HEK293 (cell line): Measurements from ENCODE around the gene CKLF.

Experiments used
- GLI2 ChIP-seq: fragments of 450-650 bp; formaldehyde crosslinking; IDR thresholded peaks from 2 replicates; pipeline ENCODE4; 2017; ENCODE audit warnings: missing biosample characterization, missing genetic modification characterization, low read depth, borderline replicate concordance
- KLF10 ChIP-seq: fragments of 450-650 bp; IDR thresholded peaks from 2 replicates; pipeline ENCODE4 v1.5.1; 2018; ENCODE audit warnings: missing biosample characterization, mild to moderate bottlenecking, missing genetic modification characterization
- KLF8 ChIP-seq: fragments of 450-650 bp; formaldehyde crosslinking; IDR thresholded peaks from 2 replicates; pipeline ENCODE4 v1.5.1; 2016; ENCODE audit warnings: missing biosample characterization, missing genetic modification characterization
- PRDM1 ChIP-seq: fragments of 450-650 bp; formaldehyde crosslinking; IDR thresholded peaks from 2 replicates; pipeline ENCODE4; 2016; ENCODE audit warnings: missing biosample characterization, missing genetic modification characterization
- REPIN1 ChIP-seq: fragments of 450-650 bp; formaldehyde crosslinking; IDR thresholded peaks from 2 replicates; pipeline ENCODE4 v1.5.1; 2017; ENCODE audit warnings: missing biosample characterization, missing genetic modification characterization, low read depth
- SP3 ChIP-seq: fragments of 450-650 bp; formaldehyde crosslinking; IDR thresholded peaks from 2 replicates; pipeline ENCODE4 v1.5.1; 2016; ENCODE audit warnings: missing biosample characterization, missing genetic modification characterization
- SP7 ChIP-seq: fragments of 450-650 bp; formaldehyde crosslinking; IDR thresholded peaks from 2 replicates; pipeline ENCODE4 v1.5.1; 2016; ENCODE audit warnings: missing biosample characterization, missing genetic modification characterization
- WT1 ChIP-seq: fragments of 450-650 bp; formaldehyde crosslinking; IDR thresholded peaks from 2 replicates; pipeline ENCODE4 v1.5.1; 2016; ENCODE audit warnings: missing biosample characterization, missing genetic modification characterization
- ZIC2 ChIP-seq: fragments of 450-650 bp; formaldehyde crosslinking; IDR thresholded peaks from 2 replicates; pipeline ENCODE4 v1.5.1; 2016; ENCODE audit warnings: missing biosample characterization, missing genetic modification characterization
- ZNF184 ChIP-seq: fragments of 450-650 bp; IDR thresholded peaks from 2 replicates; pipeline ENCODE4 v1.5.1; 2018; ENCODE audit warnings: missing biosample characterization, mild to moderate bottlenecking, missing genetic modification characterization
- ZNF354C ChIP-seq: fragments of 450-650 bp; formaldehyde crosslinking; IDR thresholded peaks from 2 replicates; pipeline ENCODE4 v1.5.1; 2016; ENCODE audit warnings: missing biosample characterization, missing genetic modification characterization, low read depth, borderline replicate concordance
- ZNF391 ChIP-seq: fragments of 450-650 bp; formaldehyde crosslinking; IDR thresholded peaks from 2 replicates; pipeline ENCODE4 v1.5.1; 2016; ENCODE audit warnings: low read depth, missing biosample characterization, missing genetic modification characterization, borderline replicate concordance
- ZNF426 ChIP-seq: fragments of 450-650 bp; formaldehyde crosslinking; IDR thresholded peaks from 2 replicates; pipeline ENCODE4 v1.5.1; 2017; ENCODE audit warnings: missing biosample characterization, missing genetic modification characterization, mild to moderate bottlenecking, inconsistent platforms, moderate library complexity
- ZNF473 ChIP-seq: fragments of 450-650 bp; formaldehyde crosslinking; IDR thresholded peaks from 2 replicates; pipeline ENCODE4 v1.5.1; 2017; ENCODE audit warnings: missing biosample characterization, missing genetic modification characterization
- ZNF558 ChIP-seq: fragments of 450-650 bp; formaldehyde crosslinking; IDR thresholded peaks from 2 replicates; pipeline ENCODE4 v1.5.1; 2016; ENCODE audit warnings: missing biosample characterization, missing genetic modification characterization
- ZNF560 ChIP-seq: fragments of 450-650 bp; formaldehyde crosslinking; IDR thresholded peaks from 2 replicates; pipeline ENCODE4 v1.5.1; 2017; ENCODE audit warnings: missing biosample characterization, missing genetic modification characterization, borderline replicate concordance
- ZNF600 ChIP-seq: fragments of 450-650 bp; formaldehyde crosslinking; IDR thresholded peaks from 2 replicates; pipeline ENCODE4 v1.5.1; 2016; ENCODE audit warnings: missing biosample characterization, missing genetic modification characterization
- ZNF791 ChIP-seq: fragments of 450-650 bp; formaldehyde crosslinking; IDR thresholded peaks from 2 replicates; pipeline ENCODE4 v1.5.1; 2016; ENCODE audit warnings: missing biosample characterization, missing genetic modification characterization
- TF ChIP-seq, protein P1 (sequence below): fragments of 450-650 bp; formaldehyde crosslinking; IDR thresholded peaks from 2 replicates; pipeline ENCODE4 v1.5.1; 2016; ENCODE audit warnings: missing biosample characterization, missing genetic modification characterization
- TF ChIP-seq, protein P2 (sequence below): fragments of 450-650 bp; formaldehyde crosslinking; IDR thresholded peaks from 2 replicates; pipeline ENCODE4 v1.5.1; 2016; ENCODE audit warnings: missing biosample characterization, missing genetic modification characterization
- TF ChIP-seq, protein P3 (sequence below): fragments of 450-650 bp; formaldehyde crosslinking; IDR thresholded peaks from 2 replicates; pipeline ENCODE4 v1.5.1; 2016; ENCODE audit warnings: missing biosample characterization, missing genetic modification characterization
- TF ChIP-seq, protein P4 (sequence below): fragments of 450-650 bp; formaldehyde crosslinking; IDR thresholded peaks from 2 replicates; pipeline ENCODE4 v1.5.1; 2016; ENCODE audit warnings: missing biosample characterization, missing genetic modification characterization
- TF ChIP-seq, protein P5 (sequence below): fragments of 450-650 bp; formaldehyde crosslinking; IDR thresholded peaks from 2 replicates; pipeline ENCODE4 v1.5.1; 2016; ENCODE audit warnings: missing biosample characterization, missing genetic modification characterization
- TF ChIP-seq, protein P6 (sequence below): fragments of 450-650 bp; formaldehyde crosslinking; IDR thresholded peaks from 2 replicates; pipeline ENCODE4 v1.5.1; 2016; ENCODE audit warnings: missing biosample characterization, missing genetic modification characterization
- TF ChIP-seq, protein P7 (sequence below): fragments of 450-650 bp; IDR thresholded peaks from 2 replicates; pipeline ENCODE4 v1.5.1; 2018; ENCODE audit warnings: missing biosample characterization, missing genetic modification characterization

Gene CKLF

DNA sequence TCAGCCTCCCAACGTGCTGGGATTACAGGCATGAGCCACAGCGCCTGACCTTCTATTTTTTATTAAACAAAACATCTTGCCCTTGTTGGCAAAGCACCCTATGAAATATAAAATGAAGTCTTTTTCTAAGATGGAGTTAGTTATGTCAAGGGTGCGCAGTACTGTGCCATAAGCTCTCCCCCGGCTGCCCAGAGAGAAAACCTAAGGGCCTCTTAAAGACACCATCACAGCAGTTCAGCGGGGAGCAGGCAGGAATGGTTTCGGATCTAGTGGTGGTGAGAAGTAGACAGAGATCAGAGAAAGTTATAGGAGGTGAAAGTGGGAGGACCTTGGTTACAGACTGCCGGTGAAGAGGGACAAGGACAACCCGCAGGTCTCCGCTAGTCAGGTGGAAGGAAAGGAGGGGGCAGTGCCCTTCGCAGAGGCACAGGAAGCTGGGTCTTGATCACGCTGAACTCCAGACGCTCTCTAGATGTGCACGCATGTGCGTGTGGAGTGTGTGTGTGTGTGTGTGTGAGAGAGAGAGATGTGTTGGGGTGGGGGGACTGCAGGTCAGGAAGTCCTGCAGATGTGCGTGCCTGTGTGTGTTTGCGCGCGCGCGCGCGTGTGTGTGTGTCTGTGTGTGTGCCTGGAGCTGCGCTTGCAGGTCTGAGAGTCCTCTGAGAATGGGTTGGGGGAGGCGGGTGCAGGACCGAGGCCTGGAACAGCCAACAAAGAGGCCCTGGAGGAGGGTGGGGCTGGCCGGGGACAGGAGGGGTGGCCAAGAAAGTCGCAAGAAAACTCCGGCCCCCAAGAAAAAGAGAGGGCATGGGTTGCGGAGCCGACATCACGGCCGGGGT is 51.4 kb downstream of the CKLF start (continued):
- TF ChIP-seq, protein P1, sequence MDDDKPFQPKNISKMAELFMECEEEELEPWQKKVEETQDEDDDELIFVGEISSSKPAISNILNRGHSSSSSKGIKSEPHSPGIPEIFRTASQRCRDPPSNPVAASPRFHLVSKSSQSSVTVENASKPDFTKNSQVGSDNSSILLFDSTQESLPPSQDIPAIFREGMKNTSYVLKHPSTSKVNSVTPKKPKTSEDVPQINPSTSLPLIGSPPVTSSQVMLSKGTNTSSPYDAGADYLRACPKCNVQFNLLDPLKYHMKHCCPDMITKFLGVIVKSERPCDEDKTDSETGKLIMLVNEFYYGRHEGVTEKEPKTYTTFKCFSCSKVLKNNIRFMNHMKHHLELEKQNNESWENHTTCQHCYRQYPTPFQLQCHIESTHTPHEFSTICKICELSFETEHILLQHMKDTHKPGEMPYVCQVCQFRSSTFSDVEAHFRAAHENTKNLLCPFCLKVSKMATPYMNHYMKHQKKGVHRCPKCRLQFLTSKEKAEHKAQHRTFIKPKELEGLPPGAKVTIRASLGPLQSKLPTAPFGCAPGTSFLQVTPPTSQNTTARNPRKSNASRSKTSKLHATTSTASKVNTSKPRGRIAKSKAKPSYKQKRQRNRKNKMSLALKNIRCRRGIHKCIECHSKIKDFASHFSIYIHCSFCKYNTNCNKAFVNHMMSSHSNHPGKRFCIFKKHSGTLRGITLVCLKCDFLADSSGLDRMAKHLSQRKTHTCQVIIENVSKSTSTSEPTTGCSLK (tag by site-specific recombination): no peak
- TF ChIP-seq PRDM1 (tag by site-specific recombination): peak; percentile 94
- peak; percentile 76; the same call in 1 of the 2 replicates for TF ChIP-seq SP3 (tag by site-specific recombination)
- TF ChIP-seq ZNF473 (tag by site-specific recombination): no peak
- 0 out of 2 replicates have a peak, but pooled peaks have one; percentile 18 for TF ChIP-seq ZNF391 (tag by site-specific recombination)
- TF ChIP-seq ZNF558 (tag by site-specific recombination): no peak
- no peak for TF ChIP-seq ZNF354C (tag by site-specific recombination)
- TF ChIP-seq SP7 (tag by site-specific recombination): peak; percentile 89
- TF ChIP-seq ZNF791: no peak
- peak; percentile 74 for TF ChIP-seq ZNF600 (tag by site-specific recombination)
- TF ChIP-seq WT1 (tag by site-specific recombination): no peak
- TF ChIP-seq, protein P2, sequence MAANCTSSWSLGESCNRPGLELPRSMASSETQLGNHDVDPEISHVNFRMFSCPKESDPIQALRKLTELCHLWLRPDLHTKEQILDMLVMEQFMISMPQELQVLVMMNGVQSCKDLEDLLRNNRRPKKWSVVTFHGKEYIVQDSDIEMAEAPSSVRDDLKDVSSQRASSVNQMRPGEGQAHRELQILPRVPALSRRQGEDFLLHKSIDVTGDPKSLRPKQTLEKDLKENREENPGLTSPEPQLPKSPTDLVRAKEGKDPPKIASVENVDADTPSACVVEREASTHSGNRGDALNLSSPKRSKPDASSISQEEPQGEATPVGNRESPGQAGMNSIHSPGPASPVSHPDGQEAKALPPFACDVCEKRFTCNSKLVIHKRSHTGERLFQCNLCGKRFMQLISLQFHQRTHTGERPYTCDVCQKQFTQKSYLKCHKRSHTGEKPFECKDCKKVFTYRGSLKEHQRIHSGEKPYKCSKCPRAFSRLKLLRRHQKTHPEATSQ (tag by site-specific recombination): no peak
- TF ChIP-seq REPIN1 (tag by site-specific recombination): peak; percentile 87; the same call in 1 of the 2 replicates
- TF ChIP-seq, protein P3, sequence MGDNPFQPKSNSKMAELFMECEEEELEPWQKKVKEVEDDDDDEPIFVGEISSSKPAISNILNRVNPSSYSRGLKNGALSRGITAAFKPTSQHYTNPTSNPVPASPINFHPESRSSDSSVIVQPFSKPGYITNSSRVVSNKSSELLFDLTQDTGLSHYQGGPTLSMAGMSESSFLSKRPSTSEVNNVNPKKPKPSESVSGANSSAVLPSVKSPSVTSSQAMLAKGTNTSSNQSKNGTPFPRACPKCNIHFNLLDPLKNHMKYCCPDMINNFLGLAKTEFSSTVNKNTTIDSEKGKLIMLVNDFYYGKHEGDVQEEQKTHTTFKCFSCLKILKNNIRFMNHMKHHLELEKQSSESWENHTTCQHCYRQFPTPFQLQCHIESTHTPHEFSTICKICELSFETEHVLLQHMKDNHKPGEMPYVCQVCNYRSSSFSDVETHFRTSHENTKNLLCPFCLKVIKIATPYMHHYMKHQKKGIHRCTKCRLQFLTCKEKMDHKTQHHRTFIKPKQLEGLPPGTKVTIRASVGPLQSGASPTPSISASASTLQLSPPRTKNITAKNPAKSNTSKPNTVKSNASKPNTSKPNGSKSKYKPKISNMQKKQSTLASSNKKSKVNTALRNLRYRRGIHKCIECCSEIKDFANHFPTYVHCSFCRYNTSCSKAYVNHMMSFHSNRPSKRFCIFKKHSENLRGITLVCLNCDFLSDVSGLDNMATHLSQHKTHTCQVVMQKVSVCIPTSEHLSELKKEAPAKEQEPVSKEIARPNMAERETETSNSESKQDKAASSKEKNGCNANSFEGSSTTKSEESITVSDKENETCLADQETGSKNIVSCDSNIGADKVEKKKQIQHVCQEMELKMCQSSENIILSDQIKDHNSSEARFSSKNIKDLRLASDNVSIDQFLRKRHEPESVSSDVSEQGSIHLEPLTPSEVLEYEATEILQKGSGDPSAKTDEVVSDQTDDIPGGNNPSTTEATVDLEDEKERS (tag by site-specific recombination): no peak
- TF ChIP-seq, protein P4, sequence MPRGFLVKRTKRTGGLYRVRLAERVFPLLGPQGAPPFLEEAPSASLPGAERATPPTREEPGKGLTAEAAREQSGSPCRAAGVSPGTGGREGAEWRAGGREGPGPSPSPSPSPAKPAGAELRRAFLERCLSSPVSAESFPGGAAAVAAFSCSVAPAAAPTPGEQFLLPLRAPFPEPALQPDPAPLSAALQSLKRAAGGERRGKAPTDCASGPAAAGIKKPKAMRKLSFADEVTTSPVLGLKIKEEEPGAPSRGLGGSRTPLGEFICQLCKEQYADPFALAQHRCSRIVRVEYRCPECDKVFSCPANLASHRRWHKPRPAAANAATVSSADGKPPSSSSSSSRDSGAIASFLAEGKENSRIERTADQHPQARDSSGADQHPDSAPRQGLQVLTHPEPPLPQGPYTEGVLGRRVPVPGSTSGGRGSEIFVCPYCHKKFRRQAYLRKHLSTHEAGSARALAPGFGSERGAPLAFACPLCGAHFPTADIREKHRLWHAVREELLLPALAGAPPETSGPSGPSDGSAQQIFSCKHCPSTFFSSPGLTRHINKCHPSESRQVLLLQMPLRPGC (tag by site-specific recombination): 0 out of 2 replicates have a peak, but pooled peaks have one; percentile 34
- TF ChIP-seq, protein P5, sequence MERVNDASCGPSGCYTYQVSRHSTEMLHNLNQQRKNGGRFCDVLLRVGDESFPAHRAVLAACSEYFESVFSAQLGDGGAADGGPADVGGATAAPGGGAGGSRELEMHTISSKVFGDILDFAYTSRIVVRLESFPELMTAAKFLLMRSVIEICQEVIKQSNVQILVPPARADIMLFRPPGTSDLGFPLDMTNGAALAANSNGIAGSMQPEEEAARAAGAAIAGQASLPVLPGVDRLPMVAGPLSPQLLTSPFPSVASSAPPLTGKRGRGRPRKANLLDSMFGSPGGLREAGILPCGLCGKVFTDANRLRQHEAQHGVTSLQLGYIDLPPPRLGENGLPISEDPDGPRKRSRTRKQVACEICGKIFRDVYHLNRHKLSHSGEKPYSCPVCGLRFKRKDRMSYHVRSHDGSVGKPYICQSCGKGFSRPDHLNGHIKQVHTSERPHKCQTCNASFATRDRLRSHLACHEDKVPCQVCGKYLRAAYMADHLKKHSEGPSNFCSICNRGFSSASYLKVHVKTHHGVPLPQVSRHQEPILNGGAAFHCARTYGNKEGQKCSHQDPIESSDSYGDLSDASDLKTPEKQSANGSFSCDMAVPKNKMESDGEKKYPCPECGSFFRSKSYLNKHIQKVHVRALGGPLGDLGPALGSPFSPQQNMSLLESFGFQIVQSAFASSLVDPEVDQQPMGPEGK (tag by site-specific recombination): peak; percentile 93
- TF ChIP-seq ZNF426 (tag by site-specific recombination): no peak
- TF ChIP-seq, protein P6, sequence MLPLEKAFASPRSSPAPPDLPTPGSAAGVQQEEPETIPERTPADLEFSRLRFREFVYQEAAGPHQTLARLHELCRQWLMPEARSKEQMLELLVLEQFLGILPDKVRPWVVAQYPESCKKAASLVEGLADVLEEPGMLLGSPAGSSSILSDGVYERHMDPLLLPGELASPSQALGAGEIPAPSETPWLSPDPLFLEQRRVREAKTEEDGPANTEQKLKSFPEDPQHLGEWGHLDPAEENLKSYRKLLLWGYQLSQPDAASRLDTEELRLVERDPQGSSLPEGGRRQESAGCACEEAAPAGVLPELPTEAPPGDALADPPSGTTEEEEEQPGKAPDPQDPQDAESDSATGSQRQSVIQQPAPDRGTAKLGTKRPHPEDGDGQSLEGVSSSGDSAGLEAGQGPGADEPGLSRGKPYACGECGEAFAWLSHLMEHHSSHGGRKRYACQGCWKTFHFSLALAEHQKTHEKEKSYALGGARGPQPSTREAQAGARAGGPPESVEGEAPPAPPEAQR (tag by site-specific recombination): no peak
- TF ChIP-seq, protein P7, sequence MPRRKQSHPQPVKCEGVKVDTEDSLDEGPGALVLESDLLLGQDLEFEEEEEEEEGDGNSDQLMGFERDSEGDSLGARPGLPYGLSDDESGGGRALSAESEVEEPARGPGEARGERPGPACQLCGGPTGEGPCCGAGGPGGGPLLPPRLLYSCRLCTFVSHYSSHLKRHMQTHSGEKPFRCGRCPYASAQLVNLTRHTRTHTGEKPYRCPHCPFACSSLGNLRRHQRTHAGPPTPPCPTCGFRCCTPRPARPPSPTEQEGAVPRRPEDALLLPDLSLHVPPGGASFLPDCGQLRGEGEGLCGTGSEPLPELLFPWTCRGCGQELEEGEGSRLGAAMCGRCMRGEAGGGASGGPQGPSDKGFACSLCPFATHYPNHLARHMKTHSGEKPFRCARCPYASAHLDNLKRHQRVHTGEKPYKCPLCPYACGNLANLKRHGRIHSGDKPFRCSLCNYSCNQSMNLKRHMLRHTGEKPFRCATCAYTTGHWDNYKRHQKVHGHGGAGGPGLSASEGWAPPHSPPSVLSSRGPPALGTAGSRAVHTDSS (tag by site-specific recombination): no peak
- no peak for TF ChIP-seq ZNF560 (tag by site-specific recombination)
- 0 out of 2 replicates have a peak, but pooled peaks have one; percentile 22 for TF ChIP-seq KLF8
- no peak for TF ChIP-seq ZNF184 (tag by site-specific recombination)
- 0 out of 2 replicates have a peak, but pooled peaks have one; percentile 20 for TF ChIP-seq ZIC2 (tag by site-specific recombination)
- TF ChIP-seq GLI2 (tag by site-specific recombination): no peak
- no peak for TF ChIP-seq KLF10
